T47D (cell line): ENCODE measurements around the gene CTBP1.

Experiments
- DNase-seq, 2 experiments: peaks; one replicate each; pipeline versions ENCODE4 v3.0.0 to v3.0.0-alpha.2; 2011 to 2012; ENCODE audit warnings: low read depth in 1 of 2, low spot score in 1 of 2
- JUND ChIP-seq: IDR thresholded peaks from 2 replicates; pipeline ENCODE4 v1.6.1; 2012; ENCODE audit warnings: low read depth
- in situ Hi-C: cut with HindIII; loops from 2 replicates; pipeline ENCODE4 v1.10.0; 2016; ENCODE audit warnings: low sequenced_read_pairs, low pct_unique_long_range_greater_than_20kb

Gene CTBP1

DNA sequence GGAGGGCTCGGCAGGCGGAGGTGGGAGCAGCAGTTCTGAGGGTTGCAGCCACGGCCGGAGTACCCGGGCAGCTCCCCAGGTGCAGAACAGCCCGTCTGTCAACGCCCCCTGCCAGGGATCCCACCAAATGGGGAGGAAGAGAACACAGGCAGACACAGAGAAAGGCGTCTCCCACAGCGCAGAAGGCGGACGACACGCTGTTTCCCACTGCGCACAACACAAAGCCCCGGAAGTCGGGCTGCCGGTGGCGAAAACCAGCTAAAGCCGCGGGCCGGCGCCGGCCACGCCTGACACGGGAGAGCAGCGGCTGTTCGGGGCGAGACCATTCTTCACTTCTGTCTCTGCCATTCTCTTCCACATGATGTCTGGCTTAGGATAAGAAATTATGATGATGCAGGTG lies 31.6 kb downstream of the CTBP1 start:
- DNase-seq, result no peak

DNA sequence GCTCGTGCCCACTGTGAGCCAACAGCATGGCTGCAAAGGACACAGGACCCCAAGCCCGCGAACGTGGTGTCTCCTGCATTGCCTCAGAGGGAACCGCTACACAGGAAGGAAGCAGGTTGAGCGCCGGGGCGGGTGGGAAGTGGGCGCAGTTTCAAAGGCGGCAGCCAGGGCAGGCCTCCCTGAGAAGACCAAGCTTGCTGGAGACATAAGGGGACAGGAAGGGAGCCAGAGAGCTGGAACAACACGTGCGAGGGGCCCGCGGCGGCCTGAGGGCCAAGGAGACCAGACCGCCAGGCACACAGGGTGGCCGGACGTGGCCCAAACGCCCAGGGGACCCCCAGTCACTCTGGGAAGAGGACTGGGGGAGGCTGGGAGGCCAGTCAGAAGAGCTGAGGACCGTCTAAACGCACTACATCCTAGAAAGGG lies 32.0 kb downstream of the CTBP1 start:
- TF ChIP-seq JUND, result no peak
- in situ Hi-C loops, result no loop called here
- no peak for DNase-seq

More for the DNA sequence above, 31.6 kb downstream of the CTBP1 start:
- in situ Hi-C loops, result no loop called here
- TF ChIP-seq JUND, result no peak

DNA sequence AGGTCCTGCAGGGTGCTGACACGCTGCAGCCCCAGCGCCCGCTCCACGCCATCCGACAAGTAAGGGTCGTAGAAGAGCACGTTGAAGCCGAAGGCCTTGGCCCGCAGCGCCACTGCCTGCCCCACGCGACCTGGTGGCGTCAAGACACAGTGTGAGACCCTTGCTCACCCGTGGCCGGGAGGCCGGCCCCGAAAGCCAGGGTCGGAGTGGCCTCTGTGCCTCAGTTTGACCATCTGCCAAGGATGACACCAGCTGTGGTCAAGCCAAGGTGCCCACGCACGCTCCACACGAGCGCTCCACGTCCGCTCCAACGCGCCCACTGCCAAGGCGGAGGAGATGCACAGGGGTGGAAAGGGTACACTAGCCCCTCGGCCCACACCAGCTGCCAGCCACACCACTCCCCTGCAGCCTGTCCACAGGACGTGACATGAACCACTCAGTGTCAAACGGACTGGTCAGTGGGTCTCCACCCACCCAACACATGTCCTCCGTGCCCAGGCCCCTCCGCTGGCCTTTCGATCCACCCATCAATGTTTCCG lies 32.8 kb downstream of the CTBP1 start:
- in situ Hi-C loops, result no loop called here
- no peak for TF ChIP-seq JUND
- DNase-seq, result no peak

DNA sequence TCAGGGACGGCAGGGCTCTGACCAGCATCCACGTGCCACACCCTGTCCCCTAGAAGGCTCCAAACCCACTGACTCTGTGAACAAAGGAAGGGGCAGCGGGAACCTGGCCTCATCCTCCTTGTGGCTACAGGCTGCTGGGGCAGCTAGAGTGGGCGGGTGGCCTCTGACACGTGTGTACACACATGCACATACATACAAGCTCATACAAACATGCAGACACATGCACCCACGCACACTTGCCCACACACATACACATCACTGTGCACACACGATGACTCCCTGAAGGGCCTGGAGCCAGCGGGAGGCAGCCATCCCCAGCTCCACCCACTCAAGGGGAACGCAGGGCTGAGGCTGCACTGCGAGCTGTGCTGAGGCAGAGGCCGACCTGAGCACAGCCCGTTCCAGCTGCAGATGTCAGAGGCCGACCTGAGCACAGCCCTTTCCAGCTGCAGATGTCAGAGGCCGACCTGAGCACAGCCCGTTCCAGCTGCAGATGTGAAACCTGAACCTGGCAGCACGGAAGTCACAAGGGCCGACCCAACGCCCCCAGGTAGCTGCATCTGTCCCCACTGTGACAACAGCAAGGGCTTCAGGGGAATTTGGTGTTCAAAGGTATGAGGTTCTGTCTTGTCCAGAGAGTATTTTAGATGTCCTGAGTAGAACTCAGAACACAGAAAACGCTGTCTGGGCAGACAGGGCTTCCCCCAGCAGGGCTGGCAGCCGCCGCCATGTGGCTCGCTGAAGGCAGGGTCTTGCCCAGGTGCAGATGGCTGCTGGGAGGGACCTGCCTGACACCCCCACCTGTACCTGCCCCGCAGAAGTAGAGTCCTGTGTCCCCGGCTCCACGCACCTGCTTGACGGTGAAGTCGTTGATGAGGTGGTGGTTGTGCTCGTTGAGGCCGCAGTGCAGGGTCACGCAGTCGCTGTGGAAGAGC lies 33.5 kb downstream of the CTBP1 start:
- no peak for DNase-seq
- no peak for TF ChIP-seq JUND
- in situ Hi-C loops, result no loop called here

DNA sequence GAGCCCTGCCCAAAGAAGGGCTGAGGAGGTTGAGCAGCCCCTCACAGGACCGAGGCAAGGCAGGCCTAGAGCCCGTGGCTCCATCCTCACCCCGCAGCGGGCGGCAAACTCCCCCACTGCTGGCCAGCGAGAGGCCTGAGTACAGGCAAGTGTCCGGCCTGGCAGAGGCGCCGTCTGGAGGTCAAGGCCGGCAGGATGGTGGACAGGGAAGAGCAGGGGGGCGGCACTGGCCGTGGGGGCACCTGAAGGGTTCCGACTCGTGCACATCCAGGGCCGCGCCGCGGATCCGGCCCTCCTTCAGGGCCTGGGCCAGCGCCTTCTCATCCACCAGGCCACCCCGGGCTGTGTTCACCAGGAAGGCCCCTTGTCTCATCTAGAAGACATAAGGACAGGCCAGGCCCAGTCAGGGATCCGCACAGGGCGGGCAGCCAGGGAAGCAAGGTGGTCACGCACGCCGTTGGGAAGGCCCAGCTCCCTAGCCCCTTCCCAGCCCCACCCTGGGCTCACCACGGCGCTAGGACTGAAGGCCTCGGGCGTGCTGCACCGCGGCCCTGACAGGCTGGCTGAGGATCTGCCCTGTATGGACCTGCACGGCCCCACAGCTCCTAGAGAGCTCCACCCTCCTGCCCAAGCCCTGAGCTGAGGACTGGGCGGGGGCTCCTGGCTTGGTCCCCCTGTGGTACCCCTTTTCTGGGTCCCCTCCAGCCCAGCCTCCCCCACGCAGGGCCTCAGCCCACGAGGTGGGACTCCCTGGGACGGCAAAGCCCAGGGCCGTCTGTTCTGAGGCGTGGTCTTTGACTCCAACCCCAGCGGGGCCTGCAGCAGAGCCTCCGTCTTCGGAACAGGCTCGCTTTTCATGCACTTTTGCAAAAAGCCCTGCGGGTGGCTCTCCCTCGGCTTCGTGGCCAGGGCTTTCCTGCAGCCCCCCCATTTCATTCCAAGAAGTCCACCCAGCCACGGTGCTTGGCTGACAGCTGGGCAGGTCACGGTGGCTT lies 34.5 kb downstream of the CTBP1 start:
- DNase-seq, result no peak
- in situ Hi-C loops, result no loop called here
- no peak for TF ChIP-seq JUND

DNA sequence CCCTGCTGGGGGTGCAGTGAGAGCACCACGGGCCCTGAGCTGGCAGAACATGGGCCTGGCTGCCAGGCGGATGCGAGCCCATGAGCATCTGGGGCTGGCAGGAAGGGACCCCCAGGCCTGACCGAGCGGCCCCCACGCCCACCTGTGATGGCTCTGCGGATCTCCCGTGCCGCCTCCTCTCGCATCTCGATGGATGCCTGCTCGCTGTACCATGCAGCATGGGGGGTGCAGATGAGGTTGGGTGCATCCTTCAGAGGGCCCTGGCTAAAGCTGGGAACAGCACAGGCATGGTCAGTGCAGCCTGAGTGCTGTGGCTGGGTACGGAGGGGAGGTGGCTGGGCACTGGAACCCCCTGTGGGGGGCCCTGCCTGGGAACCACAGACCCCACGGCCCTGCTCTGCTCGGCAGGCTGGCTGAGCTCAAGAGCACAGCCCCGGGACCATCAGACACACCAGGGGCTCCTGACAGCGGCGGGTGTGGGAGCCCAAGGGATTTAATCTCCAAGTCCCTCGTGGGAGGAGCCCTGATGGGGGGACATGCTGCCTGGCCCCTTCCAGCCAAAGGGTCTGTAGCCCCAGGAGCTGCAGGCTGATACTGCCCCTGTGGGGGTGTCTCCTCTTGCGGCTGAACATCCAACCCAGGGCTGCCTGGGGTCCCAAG lies 35.5 kb downstream of the CTBP1 start:
- DNase-seq, result no peak
- in situ Hi-C loops, result no loop called here
- no peak for TF ChIP-seq JUND

DNA sequence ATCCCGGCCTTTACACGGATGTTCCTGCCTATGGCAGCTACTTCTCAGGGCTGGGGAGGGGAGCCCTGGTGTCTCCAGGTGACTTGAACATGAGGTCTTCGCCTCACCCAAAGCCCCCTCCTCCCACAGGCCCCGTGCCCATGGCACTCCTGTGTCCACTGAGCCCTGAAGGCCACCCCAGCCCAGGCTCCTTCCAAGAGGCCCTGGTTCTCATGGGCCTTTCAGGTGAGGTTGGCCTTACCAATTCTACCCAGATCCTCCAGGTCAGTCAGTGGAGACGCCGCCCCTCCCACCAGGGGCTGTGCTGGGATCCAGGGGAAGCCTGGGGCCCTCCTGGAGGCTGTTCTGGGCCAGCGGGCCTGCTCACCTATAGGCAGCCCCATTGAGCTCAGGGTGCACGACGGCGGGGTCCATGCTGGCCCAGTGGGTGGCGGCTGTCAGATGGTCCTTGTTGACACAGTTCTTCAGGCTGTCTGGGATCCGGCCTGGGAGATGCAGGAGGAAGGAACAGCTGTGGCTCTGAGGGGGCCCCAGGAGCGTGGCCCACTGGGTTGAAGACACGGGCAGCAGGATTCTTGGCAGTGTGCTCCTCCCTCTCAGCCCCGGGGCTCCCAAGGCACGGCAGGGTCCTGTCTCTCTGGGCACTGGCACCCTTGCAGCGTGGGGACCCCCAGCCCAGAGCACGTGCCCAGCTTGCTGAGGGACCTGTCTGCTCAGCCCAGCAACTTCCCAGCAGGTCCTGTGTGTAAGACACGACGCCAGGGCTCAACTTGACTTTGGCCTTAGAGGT lies 36.2 kb downstream of the CTBP1 start:
- TF ChIP-seq JUND, result no peak
- in situ Hi-C loops, result no loop called here
- DNase-seq, result no peak

DNA sequence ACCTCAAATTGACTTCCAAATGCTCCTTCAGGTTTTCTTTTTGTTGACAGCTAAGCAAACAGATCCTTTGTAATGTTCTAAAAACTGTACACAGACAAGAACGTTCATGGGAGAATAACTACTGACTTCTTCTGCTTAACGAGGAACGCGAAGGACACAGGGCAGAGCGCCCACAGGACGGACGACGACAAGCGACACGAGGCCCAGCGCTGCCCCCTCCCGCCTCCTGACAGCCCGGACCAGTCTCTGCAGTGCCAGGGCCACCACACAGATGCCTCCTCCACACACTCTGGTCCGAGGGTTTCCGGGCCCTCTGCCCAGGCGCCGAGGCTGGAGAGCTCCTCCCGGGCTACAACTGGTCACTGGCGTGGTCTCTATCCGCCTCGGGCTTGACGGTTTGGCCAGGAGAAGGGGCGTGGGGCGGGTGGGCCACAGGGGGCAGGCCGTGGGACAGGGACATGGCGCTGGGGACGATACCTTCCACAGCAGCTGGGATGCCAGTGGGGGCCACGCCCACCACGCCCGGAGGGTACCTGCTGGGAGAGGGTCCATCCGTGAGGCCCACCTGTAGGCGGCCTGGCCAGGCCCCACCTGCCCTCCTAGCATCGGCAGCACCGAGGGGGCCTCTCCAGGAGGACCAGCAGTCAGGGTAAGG lies 36.9 kb downstream of the CTBP1 start:
- no peak for DNase-seq
- in situ Hi-C loops, result no loop called here
- no peak for TF ChIP-seq JUND

DNA sequence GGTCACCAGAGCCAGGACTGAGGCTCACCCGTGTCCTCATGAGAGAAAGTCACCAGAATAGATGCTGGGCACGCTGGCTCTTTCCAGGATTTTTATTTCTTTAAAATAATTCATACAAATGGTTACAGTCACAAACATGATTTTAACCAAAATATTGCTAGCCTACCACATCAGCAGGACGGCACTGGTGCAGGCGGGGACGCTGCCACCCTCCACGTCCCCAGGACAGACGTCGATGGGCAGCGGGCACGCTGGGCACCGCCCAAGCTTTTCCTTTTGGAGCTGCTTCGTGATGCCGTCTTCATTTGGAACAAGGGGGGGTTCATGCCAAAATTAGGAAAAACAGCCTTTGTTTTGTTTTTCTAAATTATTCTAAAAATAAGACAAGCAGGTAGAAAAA lies 37.6 kb downstream of the CTBP1 start:
- no peak for TF ChIP-seq JUND
- DNase-seq, result no peak
- in situ Hi-C loops, result no loop called here

DNA sequence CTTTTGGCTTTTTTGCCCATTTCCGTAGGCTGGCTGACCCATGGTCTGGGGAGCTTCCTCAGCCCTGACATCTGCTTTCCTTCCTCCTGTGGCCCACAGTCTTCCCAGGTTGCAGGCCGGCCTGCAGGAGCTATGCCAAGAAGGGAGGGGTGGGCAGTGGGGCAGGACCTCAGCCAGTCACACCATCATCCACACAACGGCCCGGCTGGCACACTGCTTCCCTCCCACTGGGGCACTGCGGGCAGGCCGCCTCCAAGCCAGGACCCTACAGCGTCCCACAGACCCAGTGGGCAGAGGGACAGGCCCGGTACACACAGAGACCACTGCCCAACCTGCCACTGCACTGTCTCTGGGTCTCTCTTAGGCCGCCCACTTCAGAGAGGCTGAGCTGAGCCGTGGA lies 38.0 kb downstream of the CTBP1 start:
- TF ChIP-seq JUND, result no peak
- in situ Hi-C loops, result no loop called here
- no peak for DNase-seq

DNA sequence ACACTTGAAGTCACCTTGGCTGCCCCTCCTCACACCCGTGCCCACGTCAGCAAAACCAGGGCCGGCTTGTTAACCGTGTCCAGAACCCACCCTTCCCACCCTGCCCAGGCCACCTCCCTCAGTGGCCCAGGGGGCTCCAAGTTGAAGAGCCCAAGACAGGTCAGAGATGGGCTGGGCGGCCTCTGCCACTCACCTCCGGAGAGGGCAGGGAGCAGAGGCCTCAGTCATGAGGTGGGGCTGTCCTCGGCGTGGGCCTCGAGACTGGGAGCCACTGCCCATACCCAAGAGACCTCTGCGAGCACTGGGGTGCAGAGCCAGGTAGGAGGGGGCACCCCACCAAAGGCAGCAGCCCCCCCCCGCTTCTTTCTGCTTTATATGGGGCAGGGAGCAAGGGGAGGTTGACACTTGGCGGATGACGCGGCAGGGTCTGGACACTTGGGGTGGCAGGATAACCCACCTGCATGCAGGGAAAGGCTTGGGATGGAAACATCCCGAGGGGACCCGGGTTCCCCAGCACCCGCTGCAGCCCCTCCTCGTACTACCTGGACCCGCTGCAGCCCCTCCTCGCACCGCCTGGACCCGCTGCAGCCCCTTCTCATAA lies 38.6 kb downstream of the CTBP1 start:
- no peak for DNase-seq
- in situ Hi-C loops, result no loop called here
- no peak for TF ChIP-seq JUND
